CD4-positive, alpha-beta T cell (primary cell): ENCODE measurements around the gene CAPRIN2. TPM values are rescaled to one million over a fixed set of nuclear protein-coding genes. Genes with fewer than 3 reads are reported as not detected.

Experiments used
- ATAC-seq: fragments of 200-7000 bp; cut with Tn5 transposase; one replicate; pipeline ENCODE4 v1.10.0; 2022; ENCODE audit warnings: mild to moderate bottlenecking; ENCODE audit not compliant: poor library complexity
- CTCF ChIA-PET: fragments of 350-600 bp; sonication (Branson Sonifier 250); formaldehyde crosslinking; loops from one replicate; lab custom pipeline; 2021; ENCODE audit warnings: antibody characterized with exemption, inconsistent platforms; lab: Charles Lee
- POLR2A ChIA-PET: fragments of 350-600 bp; sonication (Branson Sonifier 250); formaldehyde crosslinking; loops from one replicate; lab custom pipeline; 2021; ENCODE audit warnings: antibody characterized with exemption, inconsistent platforms; lab: Charles Lee
- DNase-seq, 14 experiments: peaks; one replicate each; pipeline ENCODE4 v3.0.0-alpha.2; 2013 to 2020; ENCODE audit warnings: mixed read lengths in 2 of 14
- H3K27ac ChIP-seq, 2 donors: one replicate each; pipeline versions ENCODE4 v1.5.1 to v1.7.0; 2013; ENCODE audit warnings: low read length in 2 of 2, low read depth in 1 of 2, mild to moderate bottlenecking in 1 of 2
- H3K27me3 ChIP-seq, 2 experiments: 1 replicate in 1 of 2; 2 replicates in 1 of 2; pipeline versions ENCODE4 v1.6.1 to v1.7.0; 2013; ENCODE audit warnings: low read length in 2 of 2, control low read depth in 1 of 2, mild to moderate bottlenecking in 1 of 2, moderate library complexity in 1 of 2; ENCODE audit not compliant: insufficient read depth in 2 of 2, control insufficient read depth in 1 of 2
- H3K36me3 ChIP-seq: one replicate; pipeline ENCODE4 v1.6.1; 2013; ENCODE audit warnings: low read length, control low read depth; ENCODE audit not compliant: insufficient read depth
- H3K4me1 ChIP-seq: one replicate; pipeline ENCODE4 v1.6.1; 2013; ENCODE audit warnings: low read length, control low read depth; ENCODE audit not compliant: insufficient read depth
- H3K4me3 ChIP-seq: one replicate; pipeline ENCODE4 v1.5.1; 2013; ENCODE audit warnings: mild to moderate bottlenecking, low read length, moderate library complexity
- H3K9me3 ChIP-seq, 2 experiments: 1 replicate in 1 of 2; 2 replicates in 1 of 2; pipeline versions ENCODE4 v1.6.1 to v1.7.0; 2013; ENCODE audit warnings: low read length in 2 of 2, mild to moderate bottlenecking in 2 of 2, control low read depth in 1 of 2, moderate library complexity in 1 of 2; ENCODE audit not compliant: control insufficient read depth in 1 of 2, insufficient read depth in 1 of 2
- H3K27ac Mint-ChIP-seq: one replicate; pipeline ENCODE4 v1.8.0; 2020; ENCODE audit warnings: mixed read lengths
- H3K27me3 Mint-ChIP-seq: one replicate; pipeline ENCODE4 v1.8.0; 2021; ENCODE audit warnings: mixed read lengths
- H3K36me3 Mint-ChIP-seq: one replicate; pipeline ENCODE4 v1.8.0; 2021; ENCODE audit warnings: low read depth, mixed read lengths
- H3K4me1 Mint-ChIP-seq: one replicate; pipeline ENCODE4 v1.8.0; 2021; ENCODE audit warnings: low read depth, mixed read lengths
- H3K4me3 Mint-ChIP-seq: one replicate; pipeline ENCODE4 v1.8.0; 2020; ENCODE audit warnings: mild to moderate bottlenecking, mixed read lengths
- H3K9me3 Mint-ChIP-seq: one replicate; pipeline ENCODE4 v1.8.0; 2020; ENCODE audit warnings: mixed read lengths
- CTCF ChIP-seq: fragments of 200-600 bp; IDR thresholded peaks from one replicate; pipeline ENCODE4 v1.8.0; 2022; ENCODE audit warnings: antibody characterized with exemption, mild to moderate bottlenecking
- intact Hi-C, 2 experiments: fragments of 100-400 bp; cut with DNase I in 1 of 2; cut with micrococcal nuclease in 1 of 2; formaldehyde crosslinking; loops; one replicate each; pipeline versions ENCODE4 v1.15.1 to v1.9.0; 2023 to 2025; cut with DNase I, micrococcal nuclease
- total RNA-seq, 174 experiments: library from RNA in 2 of 174; stranded (reverse) in 2 of 174; gene quantifications; one replicate each; pipeline ENCODE4 v1.2.3 and lab custom pipeline; 2021 to 2026

CAPRIN2 gene
- total RNA-seq, 2 experiments from 2014 or later, result 21.2 to 24.6 TPM

DNA sequence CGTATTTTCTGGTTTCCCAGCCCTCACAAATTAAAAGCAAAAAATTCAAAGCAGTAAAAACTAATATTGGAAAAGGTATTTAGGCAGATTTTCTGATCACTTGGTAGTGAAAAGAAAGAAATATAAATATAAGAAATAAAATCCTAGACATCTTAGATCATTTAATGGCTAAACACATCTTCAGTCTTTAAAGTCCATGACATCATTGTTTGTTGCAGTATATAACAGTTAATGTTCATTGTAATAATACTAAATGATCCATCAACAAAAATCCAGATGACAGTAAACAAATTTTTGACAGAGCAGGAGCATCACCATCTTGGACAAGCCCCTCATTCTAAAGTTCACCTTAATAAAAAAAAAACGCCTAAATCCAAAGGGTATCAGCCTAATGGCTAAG is 29.2 kb upstream of the CAPRIN2 start:
- H3K4me3 Mint-ChIP-seq, result no peak overlapping the region
- H3K27ac ChIP-seq, result no peak overlapping the region
- peaks cover 5 to 10% of the 10 kb centered on the region in 2 experiments for H3K27me3 ChIP-seq
- CTCF ChIA-PET, result no interaction called here
- DNase-seq (no peak), ATAC-seq (no peak)
- H3K27me3 Mint-ChIP-seq, result peaks cover 31% of the 10 kb centered on the region
- H3K36me3 Mint-ChIP-seq, result no peaks in the 10 kb centered on the region
- H3K9me3 Mint-ChIP-seq, result no peaks in the 10 kb centered on the region
- intact Hi-C loops, result no loop called here
- H3K4me3 ChIP-seq, result no peak overlapping the region
- no peaks in the 10 kb centered on the region for H3K9me3 ChIP-seq
- POLR2A ChIA-PET, result no interaction called here
- no peak overlapping the region for H3K27ac Mint-ChIP-seq
- no peaks in the 10 kb centered on the region for H3K4me1 Mint-ChIP-seq
- no peaks in the 10 kb centered on the region for H3K36me3 ChIP-seq
- no peaks in the 10 kb centered on the region for H3K4me1 ChIP-seq
- no peak for TF ChIP-seq CTCF

- no peak for TF ChIP-seq CTCF
- DNase-seq (no peak), ATAC-seq (no peak)
- peaks cover 5 to 10% of the 10 kb centered on the region in 2 experiments for H3K27me3 ChIP-seq
- H3K4me3 Mint-ChIP-seq, result no peak overlapping the region
- no peaks in the 10 kb centered on the region for H3K4me1 ChIP-seq
- intact Hi-C loops, result no loop called here
- H3K36me3 ChIP-seq, result no peaks in the 10 kb centered on the region
- H3K27me3 Mint-ChIP-seq, result peaks cover 45% of the 10 kb centered on the region
- H3K4me1 Mint-ChIP-seq, result no peaks in the 10 kb centered on the region
- POLR2A ChIA-PET, result no interaction called here
- no peaks in the 10 kb centered on the region for H3K36me3 Mint-ChIP-seq
- no peaks in the 10 kb centered on the region for H3K9me3 ChIP-seq
- no peak overlapping the region for H3K27ac Mint-ChIP-seq
- no peak overlapping the region for H3K27ac ChIP-seq
- H3K4me3 ChIP-seq, result no peak overlapping the region
- CTCF ChIA-PET, result no interaction called here
- H3K9me3 Mint-ChIP-seq, result no peaks in the 10 kb centered on the region
Observed at GRCh38 chr12:30782316-30783173, 27.8 kb upstream of the CAPRIN2 start.

GRCh38 chr12:30779578-30779977 is 24.8 kb upstream of the CAPRIN2 start:
- ChIA-PET CTCF (no interaction called here), POLR2A (no interaction called here)
- no peak for TF ChIP-seq CTCF
- no peak overlapping the region for H3K4me3 Mint-ChIP-seq
- no peaks in the 10 kb centered on the region for H3K36me3 ChIP-seq
- H3K4me1 ChIP-seq, result no peaks in the 10 kb centered on the region
- no peak overlapping the region for H3K4me3 ChIP-seq
- DNase-seq (no peak), ATAC-seq (no peak)
- intact Hi-C loops, result no loop called here
- H3K9me3 ChIP-seq, result peaks cover 0 to 3% of the 10 kb centered on the region in 2 experiments
- no peaks in the 10 kb centered on the region for H3K9me3 Mint-ChIP-seq
- H3K27ac Mint-ChIP-seq, result no peak overlapping the region
- H3K4me1 Mint-ChIP-seq, result no peaks in the 10 kb centered on the region
- no peak overlapping the region for H3K27ac ChIP-seq
- H3K36me3 Mint-ChIP-seq, result no peaks in the 10 kb centered on the region
- peaks cover 40% of the 10 kb centered on the region for H3K27me3 Mint-ChIP-seq
- peaks cover 5 to 6% of the 10 kb centered on the region in 2 experiments for H3K27me3 ChIP-seq
